ENCODE results near the gene GOLGA8B. TPM values are rescaled to one million over a fixed set of nuclear protein-coding genes. Genes with fewer than 3 reads are reported as not detected.

The GOLGA8B gene
- total RNA-seq, 1 experiment from 2014 or later, result 51.0 TPM

GRCh38 chr15:34620142-34620541 is 36.7 kb upstream of the GOLGA8B start:
- no peak overlapping the region for H3K27ac ChIP-seq (ENCODE audit: low read length)
- no peaks in the 10 kb centered on the region for H3K36me3 ChIP-seq (ENCODE audit: low read depth, low read length)
- H3K4me3 ChIP-seq (ENCODE audit: low read length), result no peak overlapping the region
- DNase-seq, result no peak
- peaks cover 13% of the 10 kb centered on the region for H3K27me3 ChIP-seq (ENCODE audit: low read length)
- TF ChIP-seq EZH2 (IDR thresholded peaks at IDR 0.05; ENCODE audit: low read length, unreplicated experiment), result no peak
- TF ChIP-seq CTCF (conservative IDR thresholded peaks at IDR 0.05; ENCODE audit: low read depth, low read length), result no peak
- no peak for TF ChIP-seq EZH2phosphoT487 (IDR thresholded peaks at IDR 0.05; ENCODE audit: borderline replicate concordance, low read length)
- H3K9me2 ChIP-seq (replicated peaks; ENCODE audit: low read length), result no peaks in the 10 kb centered on the region
- no TSS peak for BruUV-seq (replicated peaks)
- no peak for ATAC-seq
- peaks cover 12% of the 10 kb centered on the region for H3K4me1 ChIP-seq (ENCODE audit: insufficient read depth, low read length)
- H2AFZ ChIP-seq (ENCODE audit: low read length), result no peak overlapping the region
- no peak overlapping the region for H3K9ac ChIP-seq (ENCODE audit: low read length)
- no peak overlapping the region; the same call in 1 of the 2 replicates for H3K4me2 ChIP-seq (ENCODE audit: low read length)
- ChIA-PET CTCF (interaction anchor here (2.2 kb wide), 1 partner anchor 300 kb away, joined by 24 read pairs; no protein-coding TSS in a partner anchor), POLR2A (ENCODE audit: unreplicated experiment) (no interaction called here)
- no peaks in the 10 kb centered on the region for H3F3A ChIP-seq (ENCODE audit: low read length, unreplicated experiment)
- H4K20me1 ChIP-seq (ENCODE audit: low read length), result no peaks in the 10 kb centered on the region
- no peaks in the 10 kb centered on the region for H3K79me2 ChIP-seq (ENCODE audit: low read length)
- H3K9me3 ChIP-seq (ENCODE audit: low read length), result no peaks in the 10 kb centered on the region
- intact Hi-C loops (cut with micrococcal nuclease), result loop anchor here (2.0 to 10.0 kb wide), 2 partner anchors 175 to 237 kb away; partner anchors contain the start of gene ACTC1

- intact Hi-C loops (cut with micrococcal nuclease), result no loop called here
- no peak for ATAC-seq
- CTCF ChIA-PET, result no interaction called here
These were observed 35.7 kb upstream of the GOLGA8B start for GRCh38 chr15:34619151-34619550.

More at GRCh38 chr15:34619151-34619550, 35.7 kb upstream of the GOLGA8B start:
- H3K9ac ChIP-seq (ENCODE audit: low read length), result no peak overlapping the region
- no peak overlapping the region for H2AFZ ChIP-seq (ENCODE audit: low read length)
- no peak for DNase-seq
- no peaks in the 10 kb centered on the region for H3K9me3 ChIP-seq (ENCODE audit: low read length)
- peaks cover 14% of the 10 kb centered on the region for H3K27me3 ChIP-seq (ENCODE audit: low read length)
- H3F3A ChIP-seq (ENCODE audit: low read length, unreplicated experiment), result no peaks in the 10 kb centered on the region
- no peak overlapping the region for H3K27ac ChIP-seq (ENCODE audit: low read length)
- H4K20me1 ChIP-seq (ENCODE audit: low read length), result no peaks in the 10 kb centered on the region
- no peak overlapping the region for H3K4me3 ChIP-seq (ENCODE audit: low read length)
- no peak for TF ChIP-seq EZH2 (IDR thresholded peaks at IDR 0.05; ENCODE audit: low read length, unreplicated experiment)
- no peak for TF ChIP-seq EZH2phosphoT487 (IDR thresholded peaks at IDR 0.05; ENCODE audit: borderline replicate concordance, low read length)
- TF ChIP-seq CTCF (conservative IDR thresholded peaks at IDR 0.05; ENCODE audit: low read depth, low read length), result no peak
- no peak overlapping the region for H3K4me2 ChIP-seq (ENCODE audit: low read length)
- H3K36me3 ChIP-seq (ENCODE audit: low read depth, low read length), result no peaks in the 10 kb centered on the region
- POLR2A ChIA-PET (ENCODE audit: unreplicated experiment), result no interaction called here
- H3K9me2 ChIP-seq (replicated peaks; ENCODE audit: low read length), result no peaks in the 10 kb centered on the region
- H3K79me2 ChIP-seq (ENCODE audit: low read length), result no peaks in the 10 kb centered on the region
- BruUV-seq (replicated peaks), result no TSS peak
- H3K4me1 ChIP-seq (ENCODE audit: insufficient read depth, low read length), result peaks cover 12% of the 10 kb centered on the region
